NT2/D1 (cell line): ENCODE measurements around the gene CSNK1G1.

Source experiments
- SUZ12 ChIP-seq: IDR thresholded peaks from 2 replicates; pipeline ENCODE4 v1.6.1; 2011; ENCODE audit not compliant: insufficient read length, insufficient read depth; ENCODE audit errors: extremely low read depth
- YY1 ChIP-seq: IDR thresholded peaks from 2 replicates; pipeline ENCODE4 v1.6.1; 2011; ENCODE audit not compliant: insufficient read length, insufficient read depth

DNA sequence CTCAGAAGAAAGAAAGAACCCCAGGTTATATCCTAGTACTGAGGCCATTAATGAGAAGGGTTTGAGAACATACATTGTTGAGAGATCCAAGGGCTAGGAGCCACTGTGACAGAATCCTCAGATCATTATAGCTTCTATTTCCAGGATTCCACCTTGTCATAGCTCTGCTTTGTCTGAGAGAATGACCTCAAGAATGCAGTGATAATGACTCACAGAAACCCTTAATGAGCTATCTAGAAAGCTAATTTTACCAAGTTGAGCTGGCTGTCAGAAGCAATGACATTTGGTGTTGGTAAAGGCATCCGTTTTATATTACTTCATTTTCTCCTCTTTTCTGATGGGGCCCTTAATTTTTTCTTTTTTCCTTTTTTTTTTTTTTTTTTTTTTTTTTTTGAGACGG is 42.6 kb upstream of the CSNK1G1 start:
- TF ChIP-seq YY1 (no peak), SUZ12 (no peak)
